Stimulated activated CD4-positive, alpha-beta T cell treated with anti-CD3 and anti-CD28 coated beads, Interleukin-12 subunit alpha, Interleukin-12 subunit beta, amount 100 ng/mL, for 4 hours (primary cell): ENCODE results near the gene APC2.
"Not testable (repeated sequence)": the region's sequence is repeated elsewhere in the genome, so short reads cannot be mapped to it uniquely, and the experiment has no call there.

Source experiments
- DNase-seq: peaks from one replicate; pipeline ENCODE4 v3.0.0-alpha.2; 2020

APC2 gene

DNA sequence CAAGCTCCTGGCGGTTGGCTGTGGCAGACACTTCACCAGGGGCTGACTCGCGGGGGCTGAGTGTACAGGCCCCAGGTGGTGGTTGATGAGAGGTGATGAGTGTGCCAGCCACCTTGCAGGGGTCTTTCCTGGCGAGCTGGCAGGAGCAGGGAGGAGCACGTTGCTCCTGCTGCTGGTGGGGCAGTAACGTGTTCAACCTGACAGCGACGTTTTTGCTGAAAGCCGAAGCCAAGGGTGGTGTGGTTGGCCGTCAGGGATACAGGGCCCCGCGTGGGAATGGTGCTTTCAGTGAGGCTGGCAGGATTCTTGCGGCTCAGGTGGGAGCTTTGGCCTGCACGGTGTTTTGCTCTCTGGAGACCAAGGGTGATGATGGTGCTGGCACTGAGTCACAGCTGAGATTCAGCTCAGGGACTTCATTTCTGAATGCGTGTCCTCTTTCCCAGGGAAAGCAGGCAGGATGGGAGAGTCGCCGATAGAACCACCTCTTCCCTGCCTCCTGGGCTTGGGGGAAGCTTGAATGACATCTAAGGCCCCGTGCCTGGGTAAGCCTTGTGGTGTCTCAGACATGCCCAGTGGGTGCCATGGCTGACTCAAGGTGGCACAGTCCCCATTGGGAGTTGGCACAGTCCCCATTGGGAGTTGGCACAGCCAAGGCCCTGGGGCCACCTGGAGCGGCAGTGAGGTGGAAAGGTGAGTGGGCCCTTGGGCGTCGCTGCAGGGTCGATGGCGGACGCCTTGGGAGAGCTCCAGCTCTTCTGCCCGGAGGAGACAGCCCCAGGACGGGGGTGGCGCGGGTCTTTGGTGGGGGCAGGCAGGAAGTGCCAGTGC is 33.7 kb upstream of the APC2 start:
- no peak for DNase-seq

DNA sequence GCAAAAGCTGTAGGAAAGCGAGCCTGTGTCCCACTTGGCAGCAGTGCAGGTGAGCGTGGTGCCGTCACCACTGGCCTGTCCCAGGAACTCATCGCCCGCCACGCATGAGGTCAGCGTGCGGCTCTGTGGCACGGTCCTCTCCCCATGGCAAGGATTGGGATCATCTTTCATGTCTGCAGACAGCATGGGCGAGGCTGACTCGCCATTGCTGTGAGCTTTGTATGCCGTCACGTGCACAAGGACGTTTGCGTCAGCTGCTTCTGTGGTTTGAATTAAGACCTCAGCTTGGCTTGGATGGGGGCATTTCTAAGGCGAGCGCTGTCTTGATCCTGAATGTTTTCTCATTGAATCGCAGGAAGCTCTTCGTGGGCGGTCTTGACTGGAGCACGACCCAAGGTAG is 32.8 kb upstream of the APC2 start:
- DNase-seq: no peak

DNA sequence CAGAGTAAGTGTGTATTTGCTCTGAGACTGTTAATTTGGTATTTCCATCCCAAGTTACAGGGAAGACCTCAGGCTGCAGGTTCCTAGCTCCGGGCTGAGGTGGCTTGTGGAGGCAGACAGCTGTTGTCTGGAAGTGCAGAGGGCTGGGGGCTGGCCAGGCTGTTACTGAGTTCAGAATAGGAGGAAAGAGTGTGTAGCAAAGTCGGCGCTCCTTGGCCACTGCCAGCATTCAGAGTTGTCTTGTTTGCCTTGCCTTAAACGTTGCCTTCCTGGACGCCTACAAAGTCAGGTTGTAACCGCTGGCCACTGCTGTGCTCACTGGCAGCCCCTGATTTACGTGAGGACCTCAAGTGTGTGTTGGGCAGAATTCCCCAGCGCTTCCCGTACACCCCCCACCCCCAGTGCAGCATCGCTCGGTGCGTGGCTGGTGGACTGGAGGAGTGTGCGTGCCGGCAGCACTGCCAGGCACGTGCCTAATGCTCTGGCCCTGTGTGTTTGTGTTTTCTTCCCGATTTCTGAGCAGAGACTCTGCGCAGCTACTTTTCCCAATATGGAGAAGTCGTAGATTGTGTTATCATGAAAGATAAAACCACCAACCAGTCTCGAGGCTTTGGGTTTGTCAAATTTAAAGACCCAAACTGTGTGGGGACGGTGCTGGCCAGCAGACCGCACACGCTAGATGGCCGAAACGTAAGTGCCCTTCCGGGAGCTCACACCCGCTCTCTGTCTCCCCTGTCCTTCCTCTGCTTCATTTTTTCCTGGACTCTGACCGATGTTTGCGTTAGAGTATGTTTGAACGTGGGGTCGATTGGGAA is 32.0 kb upstream of the APC2 start:
- no peak for DNase-seq

DNA sequence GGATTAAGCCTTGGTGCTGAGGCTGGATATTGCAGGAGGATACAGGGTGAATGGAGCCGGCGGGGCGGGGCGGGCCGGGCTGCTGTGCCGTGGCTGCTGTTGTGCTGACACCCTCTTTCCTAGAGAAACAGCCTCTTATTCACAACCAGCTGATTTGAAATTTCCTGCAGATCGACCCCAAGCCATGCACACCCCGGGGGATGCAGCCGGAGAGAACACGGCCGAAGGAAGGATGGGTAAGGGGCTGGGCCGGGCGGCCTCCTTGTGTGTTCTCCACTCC is 31.5 kb upstream of the APC2 start:
- no peak for DNase-seq

DNA sequence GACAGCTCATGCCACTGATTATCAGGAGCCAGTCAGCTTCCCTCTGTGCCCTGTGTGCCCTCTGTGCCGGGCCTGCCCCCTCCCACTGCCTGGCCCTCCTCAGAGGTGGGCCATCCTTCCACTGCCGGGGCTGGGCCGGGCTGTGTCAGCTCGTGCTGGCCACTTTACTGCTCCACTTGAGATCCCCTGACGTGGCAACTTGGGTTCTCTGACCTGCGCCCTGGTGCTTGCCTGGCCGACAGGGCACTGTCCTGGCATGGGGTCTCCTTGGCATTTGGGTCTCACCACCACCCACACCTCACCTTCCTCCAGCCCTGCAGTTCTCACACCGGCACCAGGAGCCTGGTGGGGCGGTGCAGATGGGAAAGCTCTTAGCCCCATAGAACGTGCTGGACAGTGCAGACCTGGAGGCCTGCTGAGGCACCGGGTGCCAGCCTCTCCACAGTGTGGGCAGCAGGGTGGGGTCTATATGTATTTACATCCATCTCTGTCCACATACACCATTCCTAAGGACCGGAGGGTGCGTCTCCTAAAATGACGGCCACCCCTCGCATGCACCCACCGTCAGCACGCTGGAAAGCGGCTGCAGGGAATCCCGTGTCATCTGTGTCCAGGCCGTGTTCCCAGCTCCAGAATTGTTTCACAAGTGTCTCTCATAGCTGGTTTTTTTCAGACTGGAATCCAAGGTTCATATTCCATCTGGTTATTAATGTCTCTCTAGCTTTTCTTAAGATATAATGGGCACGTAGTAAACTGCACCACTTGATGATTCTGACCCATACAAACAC is 30.8 kb upstream of the APC2 start:
- DNase-seq: no peak

DNA sequence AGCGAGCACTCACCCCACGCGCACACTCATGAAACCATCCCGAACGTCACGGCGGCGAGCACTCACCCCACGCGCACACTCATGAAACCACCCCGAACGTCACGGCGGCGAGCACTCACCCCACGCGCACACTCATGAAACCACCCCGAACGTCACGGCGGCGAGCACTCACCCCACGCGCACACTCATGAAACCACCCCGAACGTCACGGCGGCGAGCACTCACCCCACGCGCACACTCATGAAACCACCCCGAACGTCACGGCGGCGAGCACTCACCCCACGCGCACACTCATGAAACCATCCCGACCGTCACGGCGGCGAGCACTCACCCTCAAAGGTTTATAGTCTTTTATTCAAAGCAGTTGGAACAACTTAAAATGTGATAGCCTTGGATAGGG is 29.8 kb upstream of the APC2 start:
- not testable (repeated sequence) for DNase-seq

DNA sequence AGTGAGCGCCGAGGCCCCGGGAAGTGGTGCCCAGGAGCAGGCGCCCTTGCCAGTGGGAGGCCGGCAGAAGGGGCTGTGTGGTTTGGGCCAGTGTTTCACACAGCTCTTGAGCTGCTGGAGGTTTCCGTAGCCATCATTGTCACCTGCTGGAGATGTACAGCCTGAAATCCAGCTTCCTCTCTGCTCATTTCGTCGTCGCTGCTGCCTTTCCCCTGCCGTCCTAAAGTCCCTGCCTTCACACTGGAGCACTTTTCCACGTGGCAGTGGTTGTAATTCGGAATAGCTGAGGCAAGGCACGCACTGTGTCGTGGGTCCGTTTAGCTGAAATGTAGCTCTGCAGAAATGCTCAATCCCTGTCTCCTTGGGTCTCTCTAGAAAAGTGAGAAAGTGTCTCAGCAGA is 29.3 kb upstream of the APC2 start:
- no peak for DNase-seq

DNA sequence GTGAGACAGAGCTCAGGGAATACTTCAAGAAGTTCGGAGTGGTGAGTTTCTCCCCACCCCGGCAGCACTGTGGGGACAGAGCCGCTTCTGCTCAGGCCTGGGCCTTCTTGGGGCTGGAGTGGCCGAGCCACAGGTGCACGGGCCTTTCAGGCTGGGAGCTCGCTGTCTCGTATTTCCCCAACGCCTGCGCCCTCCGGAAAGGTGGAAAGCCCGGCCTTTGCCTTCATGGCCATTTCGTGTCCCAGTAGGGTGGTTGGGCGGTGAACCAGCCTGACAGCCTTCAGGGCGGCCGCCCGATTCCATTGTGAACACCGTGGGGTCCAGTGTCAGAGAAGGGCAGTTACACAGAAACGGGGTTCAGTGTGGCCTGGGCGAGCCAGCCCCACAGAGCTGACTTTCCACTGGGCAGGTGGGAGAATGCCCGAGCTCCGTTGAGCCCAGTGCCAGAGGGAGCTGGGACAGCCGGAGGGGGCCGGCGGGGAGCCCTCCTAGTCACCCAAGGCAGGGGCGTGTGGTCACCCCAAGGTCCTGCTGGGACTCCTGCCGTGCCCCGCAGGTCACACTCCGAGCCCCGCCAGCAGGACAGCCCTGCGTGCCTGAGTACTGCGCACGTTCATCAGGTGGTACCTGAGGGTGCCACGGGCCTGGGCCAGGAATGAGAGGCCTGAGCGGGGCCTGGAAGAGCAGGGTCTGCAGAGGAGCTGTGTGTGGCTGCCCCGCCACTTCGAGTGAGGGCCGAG is 28.5 kb upstream of the APC2 start:
- DNase-seq: no peak

DNA sequence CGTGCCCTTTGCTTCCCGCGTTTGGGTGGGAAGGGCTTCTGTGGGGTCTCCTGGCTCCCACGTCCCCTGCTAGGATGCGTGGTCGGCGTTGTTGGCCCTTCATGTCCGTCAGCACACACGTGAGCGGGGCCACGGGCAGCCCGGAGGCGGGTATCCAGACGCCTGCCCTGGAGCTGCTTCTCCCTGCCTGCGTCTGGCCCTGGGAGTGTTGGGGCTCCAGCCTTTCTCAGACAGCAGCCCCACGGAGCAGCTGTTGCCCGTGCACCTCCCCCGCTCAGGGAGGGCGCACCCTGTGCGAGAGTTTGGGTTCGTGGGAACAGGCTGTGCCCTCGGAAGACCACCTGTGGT is 28.0 kb upstream of the APC2 start:
- no peak for DNase-seq

DNA sequence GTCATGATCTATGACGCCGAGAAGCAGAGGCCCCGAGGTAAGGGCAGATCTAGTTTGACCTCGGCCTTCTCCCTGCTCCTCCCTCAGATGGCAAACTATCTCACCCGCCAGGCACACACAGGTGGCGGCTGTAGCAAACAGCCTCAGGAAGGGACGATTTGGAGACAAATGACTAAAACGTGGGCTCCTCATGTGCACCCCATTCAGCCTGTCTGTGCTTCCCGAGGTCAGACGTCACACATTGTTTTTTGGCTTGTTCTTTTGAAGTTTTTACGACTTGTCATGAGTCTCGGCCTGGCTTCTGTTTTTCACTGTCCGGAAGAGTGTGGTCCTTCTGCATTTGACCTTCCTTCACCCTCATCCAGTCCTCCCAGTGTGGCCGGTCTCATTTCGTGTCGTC is 27.6 kb upstream of the APC2 start:
- no peak for DNase-seq

DNA sequence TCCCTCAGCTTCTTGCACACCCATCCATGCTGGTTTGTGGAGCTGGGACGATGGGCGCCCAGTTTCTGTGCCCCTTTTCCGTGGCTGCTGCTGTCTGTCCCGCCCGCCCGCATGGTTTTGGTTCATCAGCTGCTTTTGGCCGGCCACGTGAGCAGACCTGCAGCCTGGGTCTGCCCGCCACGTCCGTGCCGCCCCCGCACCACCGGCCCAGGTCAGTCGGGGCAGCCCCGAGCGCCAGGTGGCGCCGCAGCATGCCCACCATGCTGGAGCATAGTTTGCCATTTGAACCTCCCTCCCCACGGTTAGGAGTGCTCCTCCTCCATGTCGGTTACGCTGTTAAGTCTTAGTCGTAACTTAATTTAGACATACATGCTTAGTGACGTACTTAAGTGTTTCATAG is 27.0 kb upstream of the APC2 start:
- no peak for DNase-seq

DNA sequence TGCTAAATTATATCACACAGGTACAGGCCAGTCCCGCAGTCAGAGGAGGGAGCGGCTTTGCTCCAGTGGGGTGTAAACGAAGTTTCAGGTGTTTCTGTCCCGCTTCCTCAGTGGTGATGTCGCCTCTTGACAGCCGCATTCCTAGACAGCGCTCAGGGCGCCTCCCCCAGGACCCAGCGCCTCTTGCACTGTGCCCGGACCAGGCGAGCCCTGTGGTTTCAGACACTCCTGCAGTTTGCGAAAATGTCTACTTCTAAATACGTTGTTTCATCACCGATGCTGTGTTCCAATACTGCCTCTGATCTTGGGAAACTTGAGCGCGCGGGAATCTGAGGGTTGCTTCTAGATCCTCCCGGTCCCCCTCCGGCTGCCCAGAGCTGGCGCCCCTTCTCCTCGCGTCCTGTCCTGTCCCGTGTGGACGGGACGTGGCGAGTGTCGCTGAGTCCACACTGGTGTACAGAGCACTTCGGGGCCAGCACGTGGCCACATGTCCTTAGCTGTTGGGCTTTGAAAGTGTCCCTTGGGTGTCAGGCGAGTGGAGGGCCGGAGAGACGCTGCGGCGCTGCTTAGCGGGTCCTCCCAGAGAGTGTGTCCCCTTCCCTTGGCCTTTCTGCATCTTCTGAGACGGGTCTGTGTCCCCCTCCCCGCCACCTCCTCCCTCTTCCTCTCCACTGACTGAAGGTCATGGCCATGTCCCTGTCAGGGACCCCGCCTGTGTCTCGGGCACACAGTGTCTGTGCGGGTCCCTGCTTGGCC is 26.3 kb upstream of the APC2 start:
- DNase-seq: no peak

DNA sequence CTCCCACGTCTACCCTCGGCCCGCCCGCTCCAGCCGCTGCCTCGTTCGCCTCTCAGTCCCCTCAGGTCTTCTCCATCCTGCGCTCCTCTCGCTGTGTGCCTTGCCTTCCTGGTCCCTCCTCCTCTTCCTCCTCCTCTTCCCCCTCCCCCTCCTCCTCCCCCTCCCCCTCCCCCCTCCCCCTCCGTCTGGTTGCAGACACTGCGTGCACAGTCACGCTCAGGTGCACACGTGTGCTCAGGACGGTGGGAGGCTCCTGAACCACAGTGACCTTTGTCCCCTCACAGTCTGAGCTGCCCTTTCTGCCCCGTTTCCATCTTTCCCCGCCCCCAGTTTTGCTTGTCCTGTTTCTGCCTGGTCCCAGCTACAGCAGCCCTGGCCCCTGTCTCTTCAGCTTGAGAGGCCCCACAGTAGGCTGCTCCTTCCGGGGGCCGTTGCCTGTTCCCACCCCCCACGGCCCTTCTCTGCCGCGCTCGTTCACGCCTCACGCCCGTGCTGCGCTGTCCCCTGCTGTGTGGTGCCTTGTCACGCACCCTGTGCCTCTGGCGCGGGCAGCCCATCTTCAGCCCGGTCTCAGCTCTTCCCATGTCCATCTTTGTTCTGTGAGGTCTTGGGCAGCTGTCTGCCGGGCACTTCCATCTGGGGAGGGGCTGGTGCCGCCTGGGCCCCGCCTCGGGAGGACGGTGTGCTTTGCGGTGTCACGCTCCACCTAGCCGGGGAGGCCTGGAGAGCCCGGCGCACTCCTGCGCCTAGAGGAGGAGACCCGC is 25.5 kb upstream of the APC2 start:
- no peak for DNase-seq

DNA sequence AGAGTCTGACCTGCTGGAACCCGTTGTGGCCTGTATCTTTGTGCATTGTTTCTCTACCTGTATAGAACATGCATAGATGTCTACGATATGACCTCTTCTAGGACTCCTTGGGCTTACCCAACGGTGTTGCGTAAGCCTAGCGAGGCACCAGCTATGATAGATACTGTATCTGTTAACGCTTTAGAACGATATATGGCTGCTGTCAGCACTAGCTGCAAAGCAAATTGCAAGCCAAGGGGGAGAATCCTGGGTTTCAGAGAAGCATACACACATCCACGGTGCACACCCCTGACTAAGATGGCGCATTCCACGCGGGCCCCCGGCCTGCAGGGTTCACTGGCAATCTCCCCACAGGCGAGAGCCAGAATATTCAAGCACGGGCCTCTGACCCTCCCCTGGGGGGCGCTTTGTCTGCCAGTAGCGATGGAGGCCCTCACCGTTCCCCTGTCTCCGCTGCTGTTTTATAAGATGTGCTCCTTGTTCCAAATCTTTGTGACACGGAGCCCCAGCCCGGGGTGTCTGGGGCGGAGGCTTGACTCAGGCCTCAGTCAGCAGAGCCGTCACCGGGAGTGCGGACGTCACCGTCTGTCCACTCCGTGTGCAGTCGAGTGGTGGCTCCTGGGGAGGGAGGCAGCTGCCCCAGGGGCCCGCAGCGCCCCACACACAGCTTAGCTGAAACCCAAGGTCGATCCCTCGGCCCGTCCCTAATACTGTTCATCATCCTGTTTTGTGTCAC is 24.7 kb upstream of the APC2 start:
- no peak for DNase-seq

DNA sequence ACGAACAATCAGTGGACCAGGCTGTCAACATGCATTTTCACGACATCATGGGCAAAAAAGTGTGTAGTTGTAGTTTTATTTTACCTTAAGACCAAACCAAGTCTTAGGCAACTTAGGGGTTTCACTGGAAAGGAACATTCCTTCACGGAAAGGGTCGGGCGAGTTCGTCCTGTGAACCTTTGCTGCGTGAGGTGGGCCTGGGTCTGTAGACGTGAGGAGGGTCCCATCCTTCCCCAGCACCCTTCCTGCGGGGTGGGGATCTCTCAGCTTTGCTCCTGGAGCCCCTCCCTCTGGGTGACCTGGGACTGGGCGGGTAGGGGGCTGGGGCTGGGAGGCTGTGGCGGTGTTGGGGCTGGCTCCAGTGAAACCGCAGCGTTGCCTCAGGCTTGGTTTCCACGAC is 24.0 kb upstream of the APC2 start:
- DNase-seq: no peak

DNA sequence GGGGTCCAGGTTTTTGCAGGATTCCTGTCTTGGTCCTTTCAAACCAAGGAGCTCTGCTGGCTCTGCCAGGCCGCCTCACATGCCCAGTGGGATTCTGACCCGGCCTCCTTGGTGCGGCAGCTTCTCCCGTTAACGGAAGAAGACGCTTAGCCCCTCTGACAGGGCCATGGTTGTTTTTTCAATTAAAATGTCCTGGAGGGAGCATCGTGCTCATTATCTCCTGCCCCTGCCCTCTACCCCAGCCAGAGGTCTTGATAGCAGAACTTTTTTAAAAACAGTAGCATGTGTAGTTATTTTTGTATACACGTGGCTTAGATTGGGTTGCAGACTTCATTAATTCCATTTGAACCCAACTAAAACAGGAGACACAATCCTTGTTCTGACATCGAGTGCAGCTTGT is 23.2 kb upstream of the APC2 start:
- DNase-seq: no peak

DNA sequence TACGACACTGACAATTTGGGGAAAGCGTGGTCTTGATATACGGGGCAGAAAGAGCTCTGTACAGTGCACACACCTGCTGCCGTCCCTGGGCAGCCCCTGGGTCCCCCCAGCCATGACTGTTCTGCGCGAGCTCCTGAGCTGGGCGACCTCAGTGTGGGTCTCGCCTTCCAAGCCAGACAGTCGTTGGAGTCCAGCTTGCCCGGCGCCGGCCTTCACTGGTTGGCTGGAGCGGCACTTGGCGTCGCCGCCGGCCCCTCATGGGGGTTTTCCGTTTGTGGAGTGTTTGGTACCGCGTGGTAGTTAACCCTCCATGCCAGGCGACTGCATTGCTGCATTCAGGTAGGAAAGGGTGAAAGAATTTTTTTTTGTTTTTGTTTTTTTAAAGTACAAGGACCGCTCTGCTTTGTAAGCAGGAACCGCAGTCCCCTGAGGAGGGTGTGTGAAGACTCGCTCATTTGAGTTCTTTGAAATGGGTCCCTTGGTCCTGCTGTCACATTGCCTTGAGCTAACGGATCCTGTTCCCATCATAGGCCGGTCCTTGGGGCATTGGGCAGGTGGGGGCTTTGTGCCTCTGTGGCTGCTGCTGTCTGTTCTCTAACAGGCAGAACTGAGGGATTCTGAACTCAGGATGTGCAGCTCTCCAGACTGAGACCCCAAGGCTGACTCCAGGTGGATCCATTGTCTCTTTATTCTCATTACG is 22.6 kb upstream of the APC2 start:
- DNase-seq: no peak

DNA sequence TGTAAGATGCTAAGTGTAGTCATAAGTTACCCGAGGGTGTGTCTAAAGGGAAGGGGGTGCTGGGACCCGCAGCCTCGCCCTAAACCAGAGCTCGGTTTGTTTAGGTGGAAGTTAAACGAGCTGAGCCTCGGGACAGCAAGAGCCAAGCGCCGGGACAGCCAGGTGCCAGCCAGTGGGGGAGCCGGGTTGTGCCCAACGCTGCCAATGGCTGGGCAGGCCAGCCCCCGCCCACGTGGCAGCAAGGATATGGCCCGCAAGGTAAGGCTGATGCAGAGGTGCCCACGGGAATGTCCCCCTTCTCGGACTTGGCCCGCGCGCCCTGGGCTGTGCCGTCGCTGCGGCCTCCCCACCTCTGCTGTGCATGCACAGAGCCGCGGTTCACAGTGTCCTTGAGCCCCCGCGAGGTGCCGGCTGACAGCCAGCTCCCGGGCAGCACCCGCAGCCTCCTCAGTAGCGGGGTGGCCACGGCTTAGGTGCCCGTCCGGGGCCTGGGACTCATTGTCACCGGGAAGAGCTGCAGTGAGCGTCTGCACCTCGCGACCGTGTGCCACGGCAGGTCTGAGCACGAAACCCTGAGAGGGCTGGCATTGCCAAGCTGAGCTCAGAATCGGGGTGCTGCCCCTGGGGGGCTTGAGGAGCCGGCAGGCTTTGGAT is 21.1 kb upstream of the APC2 start:
- no peak for DNase-seq

DNA sequence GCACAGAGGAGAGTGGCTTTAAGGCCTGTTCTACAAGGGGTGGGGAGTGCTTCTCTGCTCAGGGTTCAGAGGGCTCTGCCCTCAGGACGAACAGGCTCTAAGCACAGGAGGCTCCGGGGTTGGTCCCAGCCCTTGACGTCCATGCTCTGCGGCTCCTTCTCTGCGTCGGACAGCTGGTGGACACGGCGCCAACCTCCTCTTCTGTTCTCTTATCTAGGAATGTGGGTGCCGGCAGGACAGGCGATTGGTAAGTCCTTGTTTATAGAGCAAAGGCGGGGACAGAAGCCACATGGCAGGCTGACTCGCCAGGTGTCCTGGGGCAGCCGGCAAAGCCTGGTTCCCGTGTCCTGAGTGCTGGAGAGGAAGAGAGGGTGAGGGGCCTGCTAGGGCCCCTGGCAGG is 20.2 kb upstream of the APC2 start:
- DNase-seq: no peak

DNA sequence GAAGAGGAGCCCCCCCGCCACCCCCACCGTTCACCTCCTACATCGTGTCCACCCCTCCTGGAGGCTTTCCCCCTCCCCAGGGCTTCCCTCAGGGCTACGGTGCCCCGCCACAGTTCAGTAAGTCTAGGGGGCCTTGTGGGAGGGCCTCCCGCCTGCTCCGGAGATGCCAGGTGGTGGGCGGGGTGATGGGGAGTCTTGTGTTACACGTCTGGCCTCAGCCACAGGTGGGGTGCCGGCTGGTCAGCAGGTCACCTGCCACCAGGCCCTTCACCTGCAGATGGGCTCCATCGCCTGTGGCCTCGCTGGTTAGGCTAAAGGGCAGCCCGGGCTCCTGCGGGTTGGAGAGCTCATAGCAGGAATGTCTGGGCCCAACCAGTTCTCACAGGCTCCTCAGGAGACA is 19.7 kb upstream of the APC2 start:
- no peak for DNase-seq
